Transverse colon (tissue), 4 donors: ENCODE results near the gene FKBP5. TPM values are rescaled to one million over a fixed set of nuclear protein-coding genes. Genes with fewer than 3 reads are reported as not detected.

Source experiments
- DNase-seq: peaks from one replicate; pipeline ENCODE4 v3.0.0-alpha.2; 2019
- H3K27ac ChIP-seq, 4 donors: fragments of 200-600 bp; sonication (generic); 2 replicates each; pipeline ENCODE4 v1.5.1; 2016 to 2018; ENCODE audit warnings: inconsistent platforms in 4 of 4
- H3K27me3 ChIP-seq: fragments of 200-600 bp; sonication (generic); 2 replicates; pipeline ENCODE4 v1.5.1; 2017; ENCODE audit warnings: inconsistent platforms
- H3K36me3 ChIP-seq, 4 donors: fragments of 200-600 bp; sonication (generic); 2 replicates each; pipeline ENCODE4 v1.5.1; 2017 to 2019; ENCODE audit warnings: inconsistent platforms in 4 of 4
- H3K4me1 ChIP-seq, 4 donors: fragments of 200-600 bp; sonication (generic); 2 replicates each; pipeline ENCODE4 v1.5.1; 2017 to 2020; ENCODE audit warnings: inconsistent platforms in 4 of 4
- H3K4me3 ChIP-seq, 4 donors: fragments of 200-600 bp; sonication (generic); 1 replicate in 1 of 4; 2 replicates in 3 of 4; pipeline versions ENCODE4 v1.5.1 to v1.6.1; 2017 to 2019; ENCODE audit warnings: inconsistent platforms in 4 of 4
- H3K9me3 ChIP-seq, 2 donors: fragments of 200-600 bp; sonication (generic); 2 replicates each; pipeline ENCODE4 v1.5.1; 2017 to 2019; ENCODE audit warnings: inconsistent platforms in 2 of 2
- EP300 ChIP-seq: sonication (generic); formaldehyde crosslinking; IDR thresholded peaks from one replicate; pipeline ENCODE4 v1.6.1; 2017; ENCODE audit warnings: antibody characterized with exemption, low read depth
- POLR2A ChIP-seq: fragments of 450-650 bp; IDR thresholded peaks from one replicate; pipeline ENCODE4 v1.6.1; 2016; ENCODE audit warnings: antibody characterized with exemption, mild to moderate bottlenecking, moderate library complexity
- POLR2AphosphoS5 ChIP-seq, 3 donors: sonication (generic); formaldehyde crosslinking; IDR thresholded peaks; one replicate each; pipeline ENCODE4 v1.6.1; 2016; ENCODE audit warnings: antibody characterized with exemption in 3 of 3
- WGBS, 2 donors: methylation state at CpG; one replicate each; pipeline ENCODE4 v1.1.5; 2018; ENCODE audit warnings: low coverage in 1 of 2; 5-methylcytosine and 5-hydroxymethylcytosine counted together
- in situ Hi-C, 4 donors: fragments of 200-750 bp; cut with MboI; loops; one replicate each; pipeline versions ENCODE4 v1.15.0 to v1.15.1; 2017; ENCODE audit warnings: low sequenced_read_pairs in 3 of 4, low pct_ligation_motif_present in 1 of 4, low pct_unique_long_range_greater_than_20kb in 1 of 4
- intact Hi-C: fragments of 100-400 bp; cut with DNase I; formaldehyde crosslinking; loops from one replicate; pipeline ENCODE4 v1.15.1; 2023; ENCODE audit warnings: low total_unique reads
- total RNA-seq, 4 donors: library from RNA; depleted of rRNA; stranded (reverse); fragments of >200 nt; gene quantifications; one replicate each; pipeline ENCODE4 v1.1.0, GENCODE V29; 2016
- TF ChIP-seq, protein P1 (sequence below), 5 experiments: fragments of 200-600 bp in 3 of 5; fragments of 450-650 bp in 2 of 5; sonication (generic) in 3 of 5; IDR thresholded peaks; 1 replicate in 2 of 5; 2 replicates in 3 of 5; pipeline ENCODE4 v1.5.1; 2016 to 2017; ENCODE audit warnings: antibody characterized with exemption in 5 of 5, inconsistent platforms in 3 of 5, mild to moderate bottlenecking in 2 of 5, moderate library complexity in 1 of 5

Gene FKBP5
- total RNA-seq, 4 donors from 2014 or later = 82.8 to 299 (median 254) TPM

DNA sequence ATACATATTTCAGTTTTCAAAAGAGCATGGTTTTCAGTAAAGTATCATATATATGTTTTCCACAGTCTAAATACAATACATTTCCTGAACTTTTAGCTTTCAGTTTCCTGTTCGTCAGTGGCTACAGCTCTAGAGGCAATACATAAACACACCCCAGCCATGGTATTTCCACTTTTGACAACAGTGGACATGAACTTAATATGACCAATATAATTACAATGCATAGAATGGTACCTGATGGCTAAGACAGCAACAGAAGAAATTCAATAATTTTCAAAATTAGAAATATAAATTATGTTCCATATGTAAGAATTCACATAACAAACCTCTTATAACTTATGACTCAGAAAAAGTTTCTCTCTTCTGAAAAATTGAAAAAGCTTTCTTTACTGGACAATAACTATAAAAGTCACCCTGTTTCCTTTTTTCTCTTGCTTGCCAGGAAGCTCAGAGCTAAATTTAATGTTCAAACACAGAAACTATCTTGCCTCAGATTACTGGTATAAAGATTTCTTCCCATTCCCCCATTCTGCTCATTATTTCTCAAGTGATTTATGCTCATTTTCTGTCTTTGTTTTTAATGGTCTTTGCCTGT lies 19.2 kb downstream of the FKBP5 start:
- H3K4me1 ChIP-seq = peaks cover 13 to 75% (median 34%) of the 10 kb centered on the region in 4 donors
- H3K4me3 ChIP-seq = peak overlapping the region in 1 of 4 donors; percentile 16
- DNase-seq = no peak
- H3K36me3 ChIP-seq = peaks cover 0 to 17% (median 5%) of the 10 kb centered on the region in 4 donors
- TF ChIP-seq EP300 = no peak
- TF ChIP-seq, protein P1, sequence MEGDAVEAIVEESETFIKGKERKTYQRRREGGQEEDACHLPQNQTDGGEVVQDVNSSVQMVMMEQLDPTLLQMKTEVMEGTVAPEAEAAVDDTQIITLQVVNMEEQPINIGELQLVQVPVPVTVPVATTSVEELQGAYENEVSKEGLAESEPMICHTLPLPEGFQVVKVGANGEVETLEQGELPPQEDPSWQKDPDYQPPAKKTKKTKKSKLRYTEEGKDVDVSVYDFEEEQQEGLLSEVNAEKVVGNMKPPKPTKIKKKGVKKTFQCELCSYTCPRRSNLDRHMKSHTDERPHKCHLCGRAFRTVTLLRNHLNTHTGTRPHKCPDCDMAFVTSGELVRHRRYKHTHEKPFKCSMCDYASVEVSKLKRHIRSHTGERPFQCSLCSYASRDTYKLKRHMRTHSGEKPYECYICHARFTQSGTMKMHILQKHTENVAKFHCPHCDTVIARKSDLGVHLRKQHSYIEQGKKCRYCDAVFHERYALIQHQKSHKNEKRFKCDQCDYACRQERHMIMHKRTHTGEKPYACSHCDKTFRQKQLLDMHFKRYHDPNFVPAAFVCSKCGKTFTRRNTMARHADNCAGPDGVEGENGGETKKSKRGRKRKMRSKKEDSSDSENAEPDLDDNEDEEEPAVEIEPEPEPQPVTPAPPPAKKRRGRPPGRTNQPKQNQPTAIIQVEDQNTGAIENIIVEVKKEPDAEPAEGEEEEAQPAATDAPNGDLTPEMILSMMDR (IDR thresholded peaks at IDR 0.05) = no peak
- TF ChIP-seq POLR2AphosphoS5 (IDR thresholded peaks at IDR 0.05) = no peak
- TF ChIP-seq POLR2A = no peak
- intact Hi-C loops (no loop called here), in situ Hi-C loops (no loop called here)
- no peaks in the 10 kb centered on the region for H3K27me3 ChIP-seq
- H3K9me3 ChIP-seq = no peaks in the 10 kb centered on the region
- 0 to 13% methylated on average over 1 of the region's 1 CpG for WGBS, 2 donors
- peak overlapping the region in 2 of 4 donors; percentile 13 to 63 for H3K27ac ChIP-seq

DNA sequence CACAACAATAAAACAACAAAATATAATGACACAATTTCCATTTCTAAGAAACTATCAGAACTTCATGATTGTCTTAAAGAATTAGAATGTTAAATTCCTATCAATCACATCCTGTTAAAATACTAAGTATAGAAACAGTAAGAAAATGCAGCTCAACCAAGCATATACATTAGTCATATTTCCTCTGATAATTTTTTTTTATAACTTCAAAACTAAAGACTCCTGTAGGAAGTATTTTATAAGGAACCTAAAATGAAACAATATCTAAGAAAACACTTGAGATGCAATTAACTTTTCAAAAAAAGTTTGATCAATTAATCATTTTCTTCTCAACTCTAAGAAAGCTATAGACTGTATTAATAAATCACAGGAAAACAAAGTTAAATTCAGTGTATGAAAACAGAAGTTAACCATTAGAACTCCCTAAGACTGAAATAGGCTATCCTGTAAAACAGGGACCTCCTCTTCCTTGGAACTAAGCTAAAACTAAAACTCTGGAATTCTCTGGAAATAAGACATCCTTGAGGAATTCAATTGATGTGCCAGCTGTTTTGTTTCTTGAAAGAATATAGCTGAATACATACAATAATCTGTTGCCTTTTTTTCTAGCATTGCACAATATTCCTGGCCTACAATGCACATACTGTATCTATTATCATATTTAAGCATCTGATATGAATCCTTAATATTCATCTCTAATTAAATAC lies 19.8 kb downstream of the FKBP5 start:
- H3K4me1 ChIP-seq = peaks cover 15 to 78% (median 37%) of the 10 kb centered on the region in 4 donors
- intact Hi-C loops = no loop called here
- H3K27ac ChIP-seq = peak overlapping the region in 2 of 4 donors; percentile 13 to 63
- H3K36me3 ChIP-seq = peaks cover 0 to 17% (median 5%) of the 10 kb centered on the region in 4 donors
- no peaks in the 10 kb centered on the region for H3K9me3 ChIP-seq
- H3K4me3 ChIP-seq = peak overlapping the region in 1 of 4 donors; percentile 16
- no peak for DNase-seq
- H3K27me3 ChIP-seq = no peaks in the 10 kb centered on the region
- TF ChIP-seq, protein P1 (IDR thresholded peaks at IDR 0.05) = no peak
- TF ChIP-seq POLR2AphosphoS5 (IDR thresholded peaks at IDR 0.05) = no peak
- TF ChIP-seq EP300 = no peak
- no peak for TF ChIP-seq POLR2A
- in situ Hi-C loops = no loop called here

DNA sequence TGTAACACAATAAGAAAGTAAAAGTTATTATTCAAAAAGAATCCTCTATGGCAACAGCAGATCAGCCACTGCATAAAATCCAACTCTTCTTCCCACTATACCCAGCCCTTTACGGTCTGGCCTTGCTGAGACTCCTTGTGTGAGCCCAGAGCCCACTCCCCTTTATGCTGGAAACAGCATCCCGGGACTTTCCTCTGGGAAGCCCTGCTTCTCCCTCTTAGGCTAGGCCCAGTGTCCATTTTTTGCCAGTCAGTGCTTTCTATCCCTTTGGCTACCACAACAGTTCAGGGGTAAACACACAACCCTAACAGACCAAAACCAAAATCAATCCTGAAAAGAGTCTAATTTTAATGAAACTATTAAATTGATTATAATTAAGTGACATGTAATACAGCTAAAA lies 20.6 kb downstream of the FKBP5 start:
- in situ Hi-C loops = no loop called here
- Histone ChIP-seq H3K4me1 (peaks cover 16 to 80% (median 43%) of the 10 kb centered on the region in 4 donors), H3K27ac (no peak overlapping the region)

DNA sequence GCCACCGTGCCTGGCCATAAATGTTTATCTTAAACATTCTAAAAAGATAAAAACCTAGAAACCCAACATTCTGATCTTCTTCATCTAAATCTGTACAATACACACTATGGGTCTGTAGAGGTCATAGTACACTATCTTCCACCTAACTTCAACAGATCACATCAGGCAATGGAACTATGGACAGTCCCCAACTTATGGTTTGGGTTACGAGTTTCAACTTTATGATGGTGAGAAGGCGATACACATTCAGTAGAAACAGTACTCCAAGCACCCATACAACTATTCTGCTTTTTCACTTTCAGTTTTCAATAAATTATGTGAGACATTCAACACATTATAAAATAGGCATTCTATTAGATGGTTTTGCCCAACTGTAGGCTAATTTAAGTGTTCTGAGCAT lies 23.1 kb downstream of the FKBP5 start:
- TF ChIP-seq EP300 (no peak), POLR2A (no peak), POLR2AphosphoS5 (IDR thresholded peaks at IDR 0.05) (no peak)
- TF ChIP-seq, protein P1 (IDR thresholded peaks at IDR 0.05) = no peak
- Histone ChIP-seq H3K4me1 (peaks cover 16 to 78% (median 53%) of the 10 kb centered on the region in 4 donors), H3K27ac (no peak overlapping the region), H3K36me3 (peaks cover 0 to 10% (median 3%) of the 10 kb centered on the region in 4 donors), H3K9me3 (no peaks in the 10 kb centered on the region), H3K4me3 (no peak overlapping the region), H3K27me3 (no peaks in the 10 kb centered on the region)
- in situ Hi-C loops = no loop called here
- 69% methylated on average over 3 of the region's 3 CpGs; no CpG with 5 or more reads in 1 of the 2 donors for WGBS, 2 donors
- no peak for DNase-seq
- intact Hi-C loops = no loop called here

More for the DNA sequence above, 20.6 kb downstream of the FKBP5 start:
- no peaks in the 10 kb centered on the region for H3K9me3 ChIP-seq
- H3K36me3 ChIP-seq = peaks cover 0 to 15% (median 5%) of the 10 kb centered on the region in 4 donors
- WGBS, 2 donors = 78% methylated on average over 2 of the region's 2 CpGs; no CpG with 5 or more reads in 1 of the 2 donors
- intact Hi-C loops = no loop called here
- H3K27me3 ChIP-seq = no peaks in the 10 kb centered on the region
- no peak for DNase-seq
- TF ChIP-seq, protein P1 (IDR thresholded peaks at IDR 0.05) = no peak
- TF ChIP-seq POLR2AphosphoS5 (IDR thresholded peaks at IDR 0.05) (no peak), EP300 (no peak), POLR2A (no peak)
- H3K4me3 ChIP-seq = peak overlapping the region in 1 of 4 donors; percentile 1
